ENCODE results near the gene SEPTIN12.

DNA sequence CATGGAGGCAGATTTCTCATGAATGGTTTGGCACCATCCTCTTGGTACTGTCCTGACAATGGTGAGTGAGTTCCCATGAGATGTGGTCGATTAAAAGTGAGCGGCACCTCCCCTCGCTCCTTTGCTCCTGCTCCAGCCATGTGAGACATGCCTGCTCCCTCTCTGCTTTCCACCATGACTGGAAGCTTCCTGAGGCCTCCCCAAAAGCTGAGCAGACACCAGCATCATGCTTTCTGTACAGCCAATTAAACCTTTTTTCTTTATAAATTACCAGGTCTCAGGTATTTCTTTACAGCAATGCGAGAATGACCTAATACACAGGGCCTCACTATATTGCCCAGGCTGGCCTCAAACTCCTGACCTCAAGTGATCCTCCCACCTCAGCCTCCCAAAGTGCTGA lies 33.3 kb downstream of the SEPTIN12 start:
- TF ChIP-seq POLR2A (IDR thresholded peaks at IDR 0.05) (no peak), CTCF (IDR thresholded peaks at IDR 0.05) (no peak), POLR2AphosphoS5 (IDR thresholded peaks at IDR 0.05) (no peak)
